GM23248 (cell line): ENCODE data around the gene ZNF74. TPM values are rescaled to one million over a fixed set of nuclear protein-coding genes. Genes with fewer than 3 reads are reported as not detected.

Experiments used
- DNase-seq: peaks from one replicate; pipeline ENCODE4 v3.0.0-alpha.2; 2015
- H2AFZ ChIP-seq: fragments of 200-600 bp; sonication (generic); 2 replicates; pipeline ENCODE4 v1.6.1; 2016; ENCODE audit warnings: antibody characterized with exemption
- H3F3A ChIP-seq: fragments of 200-600 bp; sonication (generic); 2 replicates; pipeline ENCODE4 v1.6.1; 2016; ENCODE audit warnings: mild to moderate bottlenecking, antibody characterized with exemption, mixed run types; ENCODE audit not compliant: insufficient read depth
- H3K27ac ChIP-seq: fragments of 200-600 bp; sonication (generic); 2 replicates; pipeline ENCODE4 v1.5.1; 2016; ENCODE audit warnings: mild to moderate bottlenecking
- H3K27me3 ChIP-seq: fragments of 200-600 bp; sonication (generic); replicated peaks from 2 replicates; pipeline ENCODE4 v1.6.1; 2016; ENCODE audit warnings: mild to moderate bottlenecking; ENCODE audit not compliant: insufficient read depth
- H3K36me3 ChIP-seq: fragments of 200-600 bp; sonication (generic); 2 replicates; pipeline ENCODE4 v1.6.1; 2016; ENCODE audit warnings: low read depth, mild to moderate bottlenecking
- H3K4me1 ChIP-seq: fragments of 200-600 bp; sonication (generic); 2 replicates; pipeline ENCODE4 v1.6.1; 2016; ENCODE audit warnings: mild to moderate bottlenecking; ENCODE audit not compliant: insufficient read depth
- H3K4me2 ChIP-seq: fragments of 200-600 bp; sonication (generic); one replicate; pipeline ENCODE4 v1.6.1; 2016; ENCODE audit warnings: mild to moderate bottlenecking; ENCODE audit not compliant: unreplicated experiment
- H3K4me3 ChIP-seq: fragments of 200-600 bp; sonication (generic); 2 replicates; pipeline ENCODE4 v1.5.1; 2016; ENCODE audit warnings: mild to moderate bottlenecking
- H3K79me2 ChIP-seq: fragments of 200-600 bp; sonication (generic); 2 replicates; pipeline ENCODE4 v1.6.1; 2016; ENCODE audit warnings: mild to moderate bottlenecking; ENCODE audit not compliant: insufficient read depth
- H3K9ac ChIP-seq: fragments of 200-600 bp; sonication (generic); 2 replicates; pipeline ENCODE4 v1.6.1; 2016; ENCODE audit warnings: mild to moderate bottlenecking
- H3K9me2 ChIP-seq: fragments of 200-600 bp; sonication (generic); 2 replicates; pipeline ENCODE4 v1.6.1; 2016; ENCODE audit warnings: mixed run types, mild to moderate bottlenecking, moderate library complexity; ENCODE audit not compliant: insufficient read depth
- H3K9me3 ChIP-seq: fragments of 200-600 bp; sonication (generic); one replicate; pipeline ENCODE4 v1.6.1; 2017; ENCODE audit warnings: low read depth
- H4K20me1 ChIP-seq: fragments of 200-600 bp; sonication (generic); 2 replicates; pipeline ENCODE4 v1.6.0; 2016; ENCODE audit not compliant: insufficient read depth
- EZH2 ChIP-seq: fragments of 200-600 bp; sonication (generic); IDR thresholded peaks from 2 replicates; pipeline ENCODE4 v1.6.1; 2018; ENCODE audit warnings: antibody characterized with exemption, mild to moderate bottlenecking; ENCODE audit not compliant: insufficient read depth, poor library complexity, severe bottlenecking
- EZH2phosphoT487 ChIP-seq: fragments of 200-600 bp; sonication (generic); IDR thresholded peaks from 2 replicates; pipeline ENCODE4 v1.6.1; 2018; ENCODE audit warnings: antibody characterized with exemption, moderate library complexity, mild to moderate bottlenecking, low read depth; ENCODE audit not compliant: insufficient read depth
- WGBS, 2 experiments: methylation state at CpG; one replicate each; pipeline ENCODE4 v1.1.6; 2015 to 2017; ENCODE audit warnings: low lambda C conversion rate in 2 of 2, low coverage in 1 of 2; ENCODE audit errors: missing lambda C conversion rate in 2 of 2; 5-methylcytosine and 5-hydroxymethylcytosine counted together
- in situ Hi-C: fragments of 300-500 bp; cut with MboI; formaldehyde crosslinking; loops from 2 replicates; pipeline ENCODE4 v1.15.0; 2020
- polyA plus RNA-seq: library from polyadenylated mRNA; unstranded; fragments of >200 nt; fragmentation: Nextera tagmentation; extraction: Ambion mirVana; gene quantifications from 2 replicates; pipeline ENCODE4 v1.2.1, GENCODE V29; 2016
- total RNA-seq: library from RNA; depleted of rRNA; stranded (reverse); fragments of >200 nt; shearing (Covaris generic); gene quantifications from 2 replicates; pipeline ENCODE4 v1.2.3, GENCODE V29; 2014

Gene ZNF74
- total and polyA plus RNA-seq, 2 experiments from 2014 or later: 3.7 to 11.5 TPM

GRCh38 chr22:20419664-20419951 is 25.7 kb downstream of the ZNF74 start:
- TF ChIP-seq EZH2phosphoT487 (no peak), EZH2 (no peak)
- Histone ChIP-seq H3K27ac (no peak overlapping the region), H4K20me1 (no peaks in the 10 kb centered on the region), H3K79me2 (no peaks in the 10 kb centered on the region), H3F3A (peaks cover 4% of the 10 kb centered on the region; the same call in 1 of the 2 replicates), H3K4me1 (peaks cover 15% of the 10 kb centered on the region), H3K9me3 (no peaks in the 10 kb centered on the region), H3K4me3 (no peak overlapping the region), H2AFZ (no peak overlapping the region), H3K27me3 (no peaks in the 10 kb centered on the region), H3K4me2 (no peak overlapping the region), H3K9me2 (no peaks in the 10 kb centered on the region), H3K9ac (no peak overlapping the region), H3K36me3 (no peaks in the 10 kb centered on the region)
- in situ Hi-C loops: no loop called here
- 86 to 95% methylated on average over 2 of the region's 2 CpGs for WGBS, 2 experiments
- DNase-seq: no peak

- Histone ChIP-seq H3K79me2 (no peaks in the 10 kb centered on the region), H3K36me3 (no peaks in the 10 kb centered on the region), H3F3A (peaks cover 4% of the 10 kb centered on the region; the same call in 1 of the 2 replicates), H3K27ac (no peak overlapping the region), H2AFZ (no peak overlapping the region), H3K4me3 (no peak overlapping the region), H4K20me1 (no peaks in the 10 kb centered on the region), H3K4me2 (no peak overlapping the region), H3K9me2 (no peaks in the 10 kb centered on the region), H3K27me3 (no peaks in the 10 kb centered on the region), H3K9me3 (no peaks in the 10 kb centered on the region), H3K9ac (no peak overlapping the region), H3K4me1 (peaks cover 15% of the 10 kb centered on the region)
- in situ Hi-C loops: no loop called here
- 93% methylated on average over 11 of the region's 11 CpGs for WGBS, 2 experiments
- no peak for DNase-seq
- no peak for TF ChIP-seq EZH2phosphoT487
- TF ChIP-seq EZH2: no peak
Measured at GRCh38 chr22:20420157-20420842, 26.3 kb downstream of the ZNF74 start.

- Histone ChIP-seq H3K27ac (no peak overlapping the region), H3K4me2 (no peak overlapping the region), H3K4me3 (no peak overlapping the region), H2AFZ (no peak overlapping the region), H3K36me3 (no peaks in the 10 kb centered on the region), H3F3A (peaks cover 4% of the 10 kb centered on the region; the same call in 1 of the 2 replicates), H3K27me3 (no peaks in the 10 kb centered on the region), H3K4me1 (peaks cover 15% of the 10 kb centered on the region), H3K9me3 (no peaks in the 10 kb centered on the region), H4K20me1 (no peaks in the 10 kb centered on the region), H3K9ac (no peak overlapping the region), H3K79me2 (no peaks in the 10 kb centered on the region), H3K9me2 (no peaks in the 10 kb centered on the region)
- TF ChIP-seq EZH2: no peak
- no peak for TF ChIP-seq EZH2phosphoT487
- DNase-seq: no peak
- in situ Hi-C loops: no loop called here
- WGBS, 2 experiments: 93 to 95% methylated on average over 7 of the region's 7 CpGs
Measured at GRCh38 chr22:20421507-20421874, 27.5 kb downstream of the ZNF74 start.

GRCh38 chr22:20422271-20423007 is 28.5 kb downstream of the ZNF74 start:
- H3K9me3 ChIP-seq: no peaks in the 10 kb centered on the region
- WGBS, 2 experiments: 29 to 30% methylated on average over 21 of the region's 21 CpGs
- H3K79me2 ChIP-seq: no peaks in the 10 kb centered on the region
- in situ Hi-C loops: no loop called here
- peak overlapping the region; percentile 65 for H3K27ac ChIP-seq
- peak overlapping the region; percentile 64 for H3K9ac ChIP-seq
- no peaks in the 10 kb centered on the region for H3K36me3 ChIP-seq
- no peaks in the 10 kb centered on the region for H3K9me2 ChIP-seq
- DNase-seq: peak; percentile 82
- peaks cover 15% of the 10 kb centered on the region for H3K4me1 ChIP-seq
- TF ChIP-seq EZH2phosphoT487 (no peak), EZH2 (no peak)
- peaks cover 4% of the 10 kb centered on the region; the same call in 1 of the 2 replicates for H3F3A ChIP-seq
- H2AFZ ChIP-seq: no peak overlapping the region
- no peak overlapping the region; the same call in 1 of the 2 replicates for H3K4me3 ChIP-seq
- H3K27me3 ChIP-seq: no peaks in the 10 kb centered on the region
- no peak overlapping the region for H3K4me2 ChIP-seq
- H4K20me1 ChIP-seq: no peaks in the 10 kb centered on the region
